Measurements from ENCODE around the gene CDH18.

- TF ChIP-seq, protein P1, sequence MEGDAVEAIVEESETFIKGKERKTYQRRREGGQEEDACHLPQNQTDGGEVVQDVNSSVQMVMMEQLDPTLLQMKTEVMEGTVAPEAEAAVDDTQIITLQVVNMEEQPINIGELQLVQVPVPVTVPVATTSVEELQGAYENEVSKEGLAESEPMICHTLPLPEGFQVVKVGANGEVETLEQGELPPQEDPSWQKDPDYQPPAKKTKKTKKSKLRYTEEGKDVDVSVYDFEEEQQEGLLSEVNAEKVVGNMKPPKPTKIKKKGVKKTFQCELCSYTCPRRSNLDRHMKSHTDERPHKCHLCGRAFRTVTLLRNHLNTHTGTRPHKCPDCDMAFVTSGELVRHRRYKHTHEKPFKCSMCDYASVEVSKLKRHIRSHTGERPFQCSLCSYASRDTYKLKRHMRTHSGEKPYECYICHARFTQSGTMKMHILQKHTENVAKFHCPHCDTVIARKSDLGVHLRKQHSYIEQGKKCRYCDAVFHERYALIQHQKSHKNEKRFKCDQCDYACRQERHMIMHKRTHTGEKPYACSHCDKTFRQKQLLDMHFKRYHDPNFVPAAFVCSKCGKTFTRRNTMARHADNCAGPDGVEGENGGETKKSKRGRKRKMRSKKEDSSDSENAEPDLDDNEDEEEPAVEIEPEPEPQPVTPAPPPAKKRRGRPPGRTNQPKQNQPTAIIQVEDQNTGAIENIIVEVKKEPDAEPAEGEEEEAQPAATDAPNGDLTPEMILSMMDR (IDR thresholded peaks at IDR 0.05; ENCODE audit: low read length): peak; percentile 34
- no peak for TF ChIP-seq EZH2 (IDR thresholded peaks at IDR 0.05; ENCODE audit: borderline replicate concordance, low read length)
These were observed 379.5 kb downstream of the CDH18 start for GRCh38 chr5:19608444-19609002.

Data from OCI-LY1 (cell line).